ENCODE results near the gene CEP41. TPM values are rescaled to one million over a fixed set of nuclear protein-coding genes. Genes with fewer than 3 reads are reported as not detected.
"Not testable (repeated sequence)": the region's sequence is repeated elsewhere in the genome, so short reads cannot be mapped to it uniquely, and the experiment has no call there.

CEP41 gene
- polyA plus RNA-seq, 1 donor: 32.3 TPM

DNA sequence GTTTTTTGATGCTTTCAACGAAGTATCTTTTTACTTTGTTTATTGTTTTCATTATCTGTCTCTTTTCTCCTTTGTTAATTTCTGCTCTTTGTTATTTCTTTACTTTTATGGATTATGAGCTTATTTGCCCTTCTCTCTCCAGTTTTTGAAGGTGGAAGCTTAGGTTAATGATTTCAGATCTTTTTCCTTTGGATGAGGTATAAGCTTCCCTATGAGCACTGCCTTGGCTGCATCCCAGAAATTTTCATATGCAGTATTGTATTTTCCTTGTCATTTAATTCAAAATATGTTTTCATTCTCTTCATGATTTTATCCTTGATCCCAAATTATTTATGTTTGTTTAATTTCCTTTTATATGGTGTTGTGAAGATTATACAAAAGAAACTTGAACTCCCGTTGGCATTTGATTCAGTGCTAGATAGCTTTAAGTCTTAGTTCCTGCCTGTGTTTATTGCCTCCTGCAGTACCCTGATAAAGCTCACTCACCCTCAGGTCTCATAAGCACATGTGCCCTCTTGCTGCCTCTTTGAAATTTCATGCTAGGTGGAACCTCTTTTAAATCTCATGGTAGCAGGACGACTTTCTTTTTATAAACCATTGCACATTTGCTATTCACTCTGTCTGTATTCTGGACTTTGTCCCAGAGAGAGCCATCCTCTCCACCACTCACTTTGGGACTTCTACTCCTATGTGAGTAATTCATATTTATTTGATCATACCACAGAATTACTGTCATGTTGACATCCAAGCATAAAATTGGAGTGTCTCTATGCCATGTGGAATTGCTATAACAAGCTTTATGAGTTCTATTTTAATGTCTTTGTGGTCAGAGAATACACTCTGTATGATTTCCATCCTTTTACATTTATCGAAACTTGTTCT, 23.0 kb upstream of the CEP41 start:
- DNase-seq: no peak

DNA sequence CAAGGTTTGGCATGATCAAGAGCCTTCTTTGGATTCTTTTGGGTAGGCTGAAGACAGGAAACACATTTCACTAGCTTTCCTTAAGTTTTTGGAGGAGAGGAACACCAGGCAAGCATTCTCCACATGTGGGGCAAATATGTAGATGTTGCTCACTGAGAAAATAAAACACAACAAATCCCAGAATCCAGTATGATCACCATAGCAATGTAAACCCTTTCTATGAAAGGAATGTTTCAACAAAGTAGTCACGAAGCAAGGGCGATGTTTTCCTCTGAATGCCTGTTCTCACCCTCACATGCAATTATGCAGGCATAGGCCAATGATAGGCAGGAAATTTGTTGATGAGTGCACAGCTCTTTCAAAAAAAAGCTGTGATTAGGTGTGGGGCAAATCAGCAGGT, 20.5 kb upstream of the CEP41 start:
- DNase-seq: no peak

DNA sequence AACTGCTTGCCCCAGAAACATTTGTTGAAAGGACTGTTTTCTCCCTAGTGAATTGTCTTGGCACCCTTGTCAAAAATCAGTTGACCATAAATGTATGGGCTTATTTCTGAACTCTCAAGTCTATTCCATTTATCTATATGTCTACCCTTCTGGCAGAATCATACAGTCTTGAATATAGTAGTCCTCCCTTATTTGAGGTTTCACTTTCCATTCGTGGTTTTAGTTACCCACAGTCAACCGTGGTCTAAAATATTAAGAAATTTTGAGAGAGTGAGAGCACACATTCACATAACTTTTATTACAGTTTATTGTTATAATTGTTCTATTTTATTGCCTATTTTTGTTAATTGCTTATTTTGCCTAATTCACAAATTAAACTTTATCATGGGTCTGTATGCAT, 17.4 kb upstream of the CEP41 start:
- no peak for DNase-seq

DNA sequence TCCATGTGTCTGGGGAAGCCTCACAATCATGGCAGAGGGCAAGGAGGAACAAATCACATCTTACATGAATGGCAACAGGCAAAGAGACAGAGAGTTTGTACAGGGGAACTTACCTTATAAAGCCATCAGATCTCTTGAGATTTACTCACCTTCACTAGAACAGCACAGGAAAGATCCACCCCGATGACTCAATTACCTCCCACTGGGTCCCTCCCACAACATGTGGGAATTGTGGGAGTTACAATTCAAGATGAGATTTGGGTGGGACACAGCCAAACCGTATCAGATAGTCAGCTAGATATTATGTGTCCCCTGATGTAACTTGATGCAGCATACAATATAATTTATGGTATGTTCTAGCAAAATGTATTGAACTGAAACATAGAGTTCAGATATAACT, 14.1 kb upstream of the CEP41 start:
- no peak for DNase-seq

DNA sequence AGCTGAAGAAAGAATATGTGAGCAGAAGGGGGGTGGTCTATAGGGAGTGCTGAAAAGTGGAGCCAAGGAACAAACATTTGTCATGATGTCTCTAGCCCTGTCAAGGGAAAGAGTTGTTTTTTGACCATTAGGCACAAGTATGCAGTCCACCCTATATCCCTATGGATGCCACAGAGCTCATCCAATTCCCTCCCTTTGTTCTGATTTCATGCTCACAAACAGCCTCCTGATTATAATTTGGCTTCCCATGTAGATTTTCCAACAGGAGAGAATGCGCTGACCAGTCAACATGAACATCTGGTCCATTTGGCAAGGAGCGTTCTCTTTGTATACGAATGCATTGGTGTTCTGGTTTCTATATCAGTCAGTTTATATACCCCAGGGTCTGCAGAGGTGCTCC, 12.1 kb upstream of the CEP41 start:
- no peak for DNase-seq

DNA sequence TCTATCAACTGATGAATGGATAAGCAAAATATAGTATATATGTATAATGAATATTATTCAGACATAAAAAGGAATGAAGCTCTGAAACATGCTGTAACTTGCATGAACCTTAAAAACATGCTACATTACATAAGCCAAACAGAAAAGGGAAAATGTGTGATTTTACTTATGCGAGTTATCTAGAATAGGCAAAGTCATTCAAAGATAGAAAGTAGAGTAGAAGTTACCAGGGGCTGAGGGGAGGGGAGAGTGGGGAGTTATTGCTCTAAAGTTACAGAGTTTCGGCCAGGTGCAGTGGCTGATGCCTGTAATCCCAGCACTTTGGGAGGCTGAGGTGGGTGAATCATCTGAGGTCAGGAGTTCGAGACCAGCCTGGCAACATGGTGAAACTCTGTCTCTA, 10.5 kb upstream of the CEP41 start:
- not testable (repeated sequence) for DNase-seq

DNA sequence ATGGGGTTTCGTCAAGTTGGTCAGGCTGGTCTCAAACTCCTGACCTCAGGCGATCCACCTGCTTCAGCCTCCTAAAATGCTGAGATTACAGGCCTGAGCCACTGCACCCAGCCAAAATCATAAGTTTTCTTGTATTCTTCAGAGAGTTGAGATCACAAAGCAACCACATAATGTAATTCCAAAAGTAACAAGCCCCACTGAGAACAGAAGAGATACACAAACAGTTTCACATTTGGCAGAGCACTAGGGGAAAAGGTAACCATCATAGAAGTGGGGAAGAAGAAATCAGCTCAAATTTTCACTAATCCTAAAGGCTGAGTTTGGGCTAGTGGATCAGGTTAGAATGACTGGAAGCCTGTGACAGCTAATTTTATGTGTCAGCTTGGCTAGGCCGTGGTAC, 5.4 kb upstream of the CEP41 start:
- DNase-seq: no peak

DNA sequence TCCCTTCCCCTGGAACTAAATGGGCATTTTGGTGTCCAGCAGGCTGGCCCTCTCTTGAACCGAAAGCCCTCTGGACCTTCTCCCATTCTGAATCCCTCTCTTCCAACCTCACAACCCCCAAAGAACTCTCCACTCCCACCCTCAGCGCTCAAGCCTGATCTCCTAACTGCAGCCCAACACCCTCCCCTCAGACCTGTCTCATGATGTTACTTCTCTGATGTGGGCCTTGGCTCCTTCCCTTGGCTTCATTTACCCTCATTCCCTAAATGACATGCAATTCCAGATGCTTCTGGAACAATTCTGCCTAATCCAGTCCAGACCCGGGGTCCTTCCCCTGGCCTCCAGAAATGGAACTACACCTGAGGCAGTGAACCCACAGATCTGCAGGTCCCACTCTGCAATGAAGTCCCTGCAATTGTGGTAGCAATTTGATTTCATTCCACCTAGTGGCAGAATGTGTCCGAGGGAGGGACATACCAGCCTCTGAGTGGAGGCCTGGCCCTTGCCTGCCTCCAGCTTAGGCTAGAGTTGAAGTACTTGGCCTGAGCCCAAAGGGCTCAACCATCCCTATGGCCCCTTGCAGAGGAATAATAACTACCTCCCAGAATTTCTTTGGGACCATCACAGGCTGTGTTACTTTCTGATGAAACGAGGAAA, 4.1 kb upstream of the CEP41 start:
- no peak for DNase-seq

DNA sequence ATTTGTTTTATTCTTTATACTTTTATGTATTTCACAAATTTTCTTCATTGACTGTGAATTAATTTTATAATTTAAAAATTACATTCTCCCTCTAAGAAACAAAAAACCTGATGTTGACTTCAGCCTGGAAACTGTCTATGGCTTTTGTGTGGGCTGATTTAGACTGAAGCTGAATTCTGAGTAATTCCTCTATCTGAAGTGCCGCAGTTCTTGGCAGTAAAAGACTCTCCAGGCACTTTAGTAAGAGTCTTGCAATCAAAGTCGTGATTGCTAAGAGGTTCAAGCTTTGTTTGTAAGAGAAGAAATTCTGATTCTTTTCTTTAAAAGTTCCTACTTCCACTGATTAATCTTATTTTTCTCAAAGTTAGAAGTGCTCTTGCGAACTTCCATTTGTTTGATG, 3.4 kb upstream of the CEP41 start:
- no peak for DNase-seq

DNA sequence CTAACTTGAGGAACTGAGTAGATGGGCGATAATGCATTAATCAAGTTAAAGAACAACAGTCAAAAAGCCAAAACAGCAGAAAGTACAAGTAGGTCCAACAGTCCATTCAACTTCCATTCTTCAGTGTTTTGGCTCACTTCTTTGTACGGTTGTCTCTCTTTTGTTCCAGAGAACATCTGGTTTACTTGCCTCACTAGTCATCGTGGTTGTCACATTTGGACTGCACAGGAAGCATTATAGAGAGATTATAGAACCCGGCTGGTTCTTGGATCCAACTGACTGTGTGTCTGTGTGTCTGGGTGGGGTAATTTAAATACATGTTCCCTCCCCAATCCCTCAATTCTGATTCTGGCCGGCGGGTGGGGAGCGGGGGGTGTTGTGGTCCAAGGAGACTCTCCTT, 1.8 kb upstream of the CEP41 start:
- no peak for DNase-seq

DNA sequence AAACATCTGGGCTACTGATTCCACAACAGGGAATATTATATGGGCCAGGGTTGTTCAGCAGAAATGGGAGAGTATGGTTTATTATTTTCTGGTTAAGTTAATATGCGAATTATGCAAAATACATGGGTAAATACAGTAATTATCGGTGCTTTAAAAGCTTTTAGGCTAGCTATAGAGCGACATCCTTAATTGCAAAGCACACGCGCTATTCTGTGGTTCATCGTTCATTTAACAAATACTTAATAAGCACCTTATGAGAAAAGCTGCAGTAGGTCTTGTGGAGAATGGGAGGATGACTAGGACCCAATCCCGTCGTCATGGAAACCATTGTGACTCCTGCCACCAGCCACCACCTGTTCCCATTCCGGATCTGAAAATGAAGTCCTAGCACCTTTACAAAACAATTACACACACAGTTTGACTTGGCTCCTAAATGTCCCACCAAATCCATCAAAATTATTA, 623 bp upstream of the CEP41 start:
- DNase-seq: peak; percentile 77

DNA sequence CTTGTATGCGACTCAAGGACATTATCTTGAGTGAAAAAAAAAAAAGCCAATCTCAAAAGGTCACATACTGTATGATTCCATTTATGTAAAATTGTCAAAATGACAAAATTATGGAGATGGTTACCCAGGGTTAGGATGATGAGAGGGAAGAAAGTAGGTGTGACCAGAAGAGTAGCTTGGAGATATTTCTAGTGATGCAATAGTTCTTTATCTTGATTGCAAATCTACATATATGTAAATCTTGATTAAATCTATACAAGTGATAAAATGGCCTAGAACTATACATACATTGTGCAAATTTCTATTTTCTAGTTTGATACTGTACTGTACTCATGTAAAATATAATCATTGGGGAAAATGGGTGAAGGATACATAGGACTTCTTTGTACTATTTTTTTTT, 4.6 kb downstream of the CEP41 start:
- DNase-seq: no peak

DNA sequence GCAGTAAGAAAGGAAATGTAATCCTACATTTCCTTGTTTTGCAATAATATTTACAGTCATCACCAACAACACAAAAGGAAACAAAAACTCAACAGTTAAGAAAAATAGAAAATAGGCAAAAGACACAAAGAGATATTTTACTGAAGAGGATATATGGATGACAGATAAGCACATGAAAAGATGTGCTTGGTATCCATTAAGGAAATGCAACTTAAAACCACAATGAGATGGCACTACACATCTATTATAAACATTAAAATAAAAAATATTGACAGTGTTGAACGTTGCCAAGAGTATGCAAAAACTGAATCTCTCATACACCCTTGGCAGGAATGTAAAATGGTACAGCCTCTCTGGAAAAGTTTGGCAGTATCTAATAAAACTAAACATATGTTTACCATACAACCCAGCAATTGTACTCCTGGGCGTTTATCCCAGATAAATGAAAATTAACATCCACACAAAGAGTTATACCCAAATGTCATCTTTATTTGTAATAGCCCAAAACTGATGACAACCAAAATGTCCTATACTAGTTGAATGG, 5.4 kb downstream of the CEP41 start:
- DNase-seq: no peak

DNA sequence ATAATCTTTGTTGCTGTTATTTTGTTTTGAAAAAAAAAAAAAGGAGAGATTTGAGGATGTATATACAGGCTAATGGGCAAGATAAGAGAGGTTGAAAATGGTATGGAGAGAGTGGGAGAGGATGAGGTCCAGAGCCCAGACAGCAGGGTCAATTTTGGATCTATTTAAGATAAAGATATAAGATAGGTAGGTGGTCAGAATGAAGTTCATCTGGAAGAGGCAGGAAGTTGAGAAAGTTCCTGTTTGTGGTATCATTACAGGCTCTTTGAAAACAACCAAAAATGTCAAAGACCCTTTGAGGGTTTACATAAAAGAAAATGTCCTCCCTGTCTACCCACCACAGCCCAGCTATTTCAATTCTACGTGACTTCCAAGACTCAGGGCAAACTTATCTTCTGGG, 7.5 kb downstream of the CEP41 start:
- no peak for DNase-seq

DNA sequence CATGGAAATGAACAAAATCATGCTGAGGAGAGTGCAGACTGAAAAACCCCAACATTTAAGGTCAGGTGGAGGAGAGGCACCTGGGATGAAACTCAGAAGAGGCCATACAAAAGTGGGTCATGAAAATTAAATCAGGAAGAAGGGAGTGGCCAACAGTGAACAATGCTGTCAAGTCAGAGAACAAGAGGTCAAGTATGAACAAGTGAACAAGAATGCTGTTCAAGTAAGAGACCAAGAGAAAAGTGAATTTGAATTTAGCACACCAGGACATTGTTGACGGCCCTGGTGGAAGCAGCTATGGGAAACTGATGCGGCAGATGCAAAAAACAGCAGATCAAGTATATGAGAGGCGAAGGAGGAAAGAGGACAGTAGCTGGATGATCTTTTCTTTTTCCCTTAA, 7.9 kb downstream of the CEP41 start:
- DNase-seq: no peak

DNA sequence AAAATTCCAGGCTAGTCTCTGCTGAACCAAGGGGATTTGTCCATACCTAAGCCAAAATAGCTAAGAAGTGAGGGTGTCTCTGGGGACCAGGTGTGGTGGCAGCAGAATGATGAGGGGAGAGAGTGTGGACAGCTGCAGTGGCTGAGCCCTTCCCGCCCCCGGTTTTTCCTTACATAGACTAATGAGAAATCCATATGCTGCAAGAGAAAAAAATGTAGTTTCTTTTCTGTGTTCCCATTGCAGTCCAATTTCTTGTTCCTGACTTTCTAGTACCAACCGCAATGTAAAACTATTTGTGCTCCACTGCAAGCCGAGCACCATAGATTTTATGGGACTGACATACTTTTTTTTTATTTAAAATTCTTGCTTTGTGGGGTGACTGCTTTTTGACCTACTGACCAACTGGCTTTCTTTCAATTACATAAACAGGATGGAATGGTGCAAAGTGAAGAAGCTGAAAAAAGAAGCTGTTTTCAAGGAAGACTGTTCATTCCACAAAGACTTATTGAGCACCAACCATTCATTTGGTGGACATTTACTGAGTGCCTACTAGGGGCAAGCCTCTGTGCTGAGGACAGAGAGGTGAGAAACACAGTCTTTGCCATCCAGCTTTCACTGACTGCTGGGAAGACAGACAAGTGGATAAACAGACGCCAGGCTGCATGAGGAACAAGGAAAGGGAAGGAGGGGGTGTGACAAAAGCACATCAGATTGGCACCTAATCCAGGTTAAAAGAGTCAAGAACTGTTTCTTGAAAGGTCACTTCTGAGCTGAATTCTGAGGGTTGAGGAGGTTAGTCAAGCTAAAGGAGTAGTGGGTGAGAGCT, 9.8 kb downstream of the CEP41 start:
- peak; percentile 72 for DNase-seq

DNA sequence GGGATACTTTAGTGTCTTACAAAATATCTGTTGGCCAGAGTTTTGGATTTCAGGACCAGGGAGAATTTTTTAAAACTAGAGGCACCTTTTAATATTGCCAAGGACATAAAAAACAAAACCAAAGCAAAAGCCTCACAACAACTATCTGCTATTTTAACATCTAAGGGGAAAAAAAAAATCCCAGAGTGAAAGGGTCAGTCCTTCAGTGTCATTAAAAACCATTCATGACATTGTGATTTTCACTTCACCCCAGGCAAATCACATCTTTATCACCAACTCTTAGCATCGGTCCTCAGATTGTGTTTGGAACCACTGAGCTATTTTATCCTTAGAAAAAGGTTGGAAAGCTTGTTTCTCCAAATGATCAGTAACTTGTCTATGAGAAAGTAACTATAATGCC, 10.7 kb downstream of the CEP41 start:
- DNase-seq: no peak

DNA sequence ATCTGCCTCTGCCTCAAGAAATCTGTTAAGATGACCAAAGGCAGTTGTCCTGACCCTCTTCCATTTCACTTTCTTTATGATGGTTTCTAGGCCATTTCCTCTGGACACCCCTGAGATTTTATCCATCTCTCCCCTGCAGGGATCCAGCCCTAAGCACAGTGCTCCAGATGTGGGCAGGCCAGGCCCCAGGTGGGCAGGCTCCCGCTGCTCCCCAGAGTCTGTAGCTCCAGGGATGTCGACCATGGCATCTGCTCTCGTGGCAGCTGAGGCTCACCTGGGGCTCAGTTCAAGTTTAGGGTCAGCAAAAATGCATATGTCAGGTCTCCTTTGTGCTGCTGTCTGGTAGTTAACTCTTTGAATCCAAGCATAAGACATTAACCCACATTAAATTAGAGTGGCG, 11.8 kb downstream of the CEP41 start:
- no peak for DNase-seq

DNA sequence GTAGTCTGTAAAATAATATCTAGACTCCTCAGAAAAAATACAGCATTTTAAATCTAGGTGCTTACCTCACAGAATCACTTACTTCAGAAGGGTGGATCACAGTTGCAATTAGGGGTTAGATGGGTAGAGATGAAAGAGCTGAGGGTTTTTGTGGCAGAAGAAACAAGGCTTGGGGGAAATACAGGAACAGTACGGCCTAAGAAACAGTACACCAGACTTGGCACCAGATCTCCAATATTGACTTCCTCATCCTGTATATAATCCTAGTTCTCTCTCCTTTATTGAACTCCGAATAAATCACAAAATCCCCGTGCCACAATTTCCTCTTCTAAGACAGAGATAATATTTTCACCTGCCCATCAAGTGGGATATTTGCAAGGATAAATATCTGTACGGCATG, 14.3 kb downstream of the CEP41 start:
- DNase-seq: no peak

DNA sequence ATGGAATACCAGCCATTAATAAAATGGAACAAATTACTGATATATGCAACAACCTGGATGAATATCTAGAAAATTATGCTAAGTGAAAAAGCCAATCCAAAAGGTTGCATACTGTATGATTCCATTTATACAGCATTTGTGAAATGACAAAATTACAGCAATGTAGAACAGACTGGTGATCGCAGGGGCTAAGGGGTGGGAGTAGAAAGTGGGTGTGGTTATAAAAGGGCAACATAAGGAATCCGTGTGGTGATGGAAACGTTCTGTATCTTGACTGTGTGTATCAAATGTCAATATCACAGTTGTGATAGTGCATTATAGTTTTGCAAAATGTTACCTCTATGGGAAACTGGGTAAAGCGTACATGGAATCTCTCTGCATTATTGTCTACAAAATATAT, 15.0 kb downstream of the CEP41 start:
- DNase-seq: no peak

DNA sequence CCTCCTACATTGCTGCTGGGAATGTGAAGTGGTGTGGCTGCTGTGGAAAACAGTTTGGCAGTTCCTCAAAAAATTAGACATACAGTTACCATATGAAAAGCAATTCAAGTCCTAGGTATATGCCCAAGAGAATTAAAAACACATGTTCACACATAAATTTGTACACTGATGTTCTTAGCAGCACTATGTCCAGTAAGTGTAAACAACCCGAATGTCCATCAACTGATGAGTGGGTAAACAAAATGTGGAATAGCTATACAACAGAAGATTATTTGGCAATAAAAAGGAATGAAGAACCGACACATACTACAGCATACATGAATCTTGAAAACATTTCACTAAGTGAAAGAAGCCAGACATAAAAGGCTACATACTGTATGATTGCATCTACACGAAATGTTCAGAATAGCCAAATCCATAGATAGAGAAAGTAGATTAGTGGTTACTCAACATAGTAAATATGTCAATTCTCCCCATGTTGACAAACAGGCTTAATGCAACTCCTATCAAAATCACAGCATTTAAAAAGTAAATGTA, 17.2 kb downstream of the CEP41 start:
- no peak for DNase-seq

DNA sequence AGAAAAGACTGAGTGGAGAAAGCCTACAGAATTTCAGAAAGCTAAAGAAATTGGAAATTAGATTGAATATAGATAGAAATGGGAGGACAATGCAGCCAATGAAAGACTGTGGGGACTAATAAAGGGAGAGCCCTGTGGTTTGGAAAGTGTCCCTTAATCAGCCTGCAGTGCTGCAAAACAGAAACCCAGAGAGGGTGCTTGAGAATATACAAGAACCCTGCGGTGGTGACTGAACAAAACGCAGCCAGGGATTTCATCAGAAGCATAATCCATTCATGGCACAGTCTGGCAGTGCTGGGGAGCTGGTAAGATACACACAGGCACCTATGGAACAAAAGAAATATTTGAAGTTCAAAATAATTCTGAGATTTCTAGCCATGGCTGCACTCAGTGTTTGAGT, 19.1 kb downstream of the CEP41 start:
- DNase-seq: no peak
